GM23338 (cell line): ENCODE results near the gene PPP4R3A. TPM values are rescaled to one million over a fixed set of nuclear protein-coding genes. Genes with fewer than 3 reads are reported as not detected.

Experiments
- ATAC-seq: fragments of 200-7000 bp; cut with Tn5 transposase; 3 replicates; pipeline ENCODE4 v1.9.1; 2020
- DNase-seq: peaks from one replicate; pipeline ENCODE4 v3.0.0-alpha.2; 2015; ENCODE audit warnings: low spot score
- H2AFZ ChIP-seq: fragments of 200-600 bp; sonication (generic); 2 replicates; pipeline ENCODE4 v1.8.0; 2016; ENCODE audit warnings: antibody characterized with exemption, mild to moderate bottlenecking, moderate library complexity
- H3F3A ChIP-seq: fragments of 200-600 bp; sonication (generic); replicated peaks from 2 replicates; pipeline ENCODE4 v1.8.0; 2017; ENCODE audit warnings: antibody characterized with exemption, mixed run types, low read depth
- H3K27ac ChIP-seq: fragments of 200-600 bp; sonication (generic); 2 replicates; pipeline ENCODE4 v1.6.1; 2016; ENCODE audit warnings: low read depth
- H3K27me3 ChIP-seq: fragments of 200-600 bp; sonication (generic); 2 replicates; pipeline ENCODE4 v1.8.0; 2016; ENCODE audit warnings: mild to moderate bottlenecking, mixed run types, moderate library complexity; ENCODE audit not compliant: insufficient read depth
- H3K36me3 ChIP-seq: fragments of 200-600 bp; sonication (generic); 2 replicates; pipeline ENCODE4 v1.8.0; 2016; ENCODE audit warnings: mild to moderate bottlenecking; ENCODE audit not compliant: insufficient read depth
- H3K4me1 ChIP-seq: fragments of 200-600 bp; sonication (generic); 2 replicates; pipeline ENCODE4 v1.8.0; 2016; ENCODE audit warnings: mild to moderate bottlenecking, moderate library complexity; ENCODE audit not compliant: insufficient read depth
- H3K4me2 ChIP-seq: fragments of 200-600 bp; sonication (generic); 2 replicates; pipeline ENCODE4 v1.7.1; 2017; ENCODE audit warnings: mixed run types
- H3K4me3 ChIP-seq: fragments of 200-600 bp; sonication (generic); 2 replicates; pipeline ENCODE4 v1.6.1; 2016; ENCODE audit warnings: mixed run types
- H3K79me2 ChIP-seq: fragments of 200-600 bp; sonication (generic); replicated peaks from 2 replicates; pipeline ENCODE4 v1.8.0; 2017; ENCODE audit warnings: mild to moderate bottlenecking; ENCODE audit not compliant: insufficient read depth
- H3K9me2 ChIP-seq: fragments of 200-600 bp; sonication (generic); 2 replicates; pipeline ENCODE4 v1.8.0; 2017; ENCODE audit not compliant: insufficient read depth
- H4K20me1 ChIP-seq: fragments of 200-600 bp; sonication (generic); replicated peaks from 2 replicates; pipeline ENCODE4 v1.8.0; 2017; ENCODE audit warnings: mild to moderate bottlenecking; ENCODE audit not compliant: insufficient read depth
- H3K27ac Mint-ChIP-seq: 2 replicates; pipeline ENCODE4 v1.8.0; 2020; ENCODE audit warnings: inconsistent platforms, mild to moderate bottlenecking, moderate library complexity, mixed read lengths
- H3K27me3 Mint-ChIP-seq: 3 replicates; pipeline ENCODE4 v1.8.0; 2022; ENCODE audit warnings: low read depth, mild to moderate bottlenecking, moderate library complexity, mixed read lengths, inconsistent platforms; ENCODE audit not compliant: insufficient read depth, poor library complexity
- H3K36me3 Mint-ChIP-seq: 3 replicates; pipeline ENCODE4 v1.8.0; 2021; ENCODE audit warnings: low read depth, mild to moderate bottlenecking, inconsistent platforms, moderate library complexity, mixed read lengths
- H3K4me1 Mint-ChIP-seq: 3 replicates; pipeline ENCODE4 v1.8.0; 2020; ENCODE audit warnings: mild to moderate bottlenecking, inconsistent platforms, mixed read lengths
- H3K4me3 Mint-ChIP-seq: 3 replicates; pipeline ENCODE4 v1.8.0; 2021; ENCODE audit warnings: moderate library complexity, mild to moderate bottlenecking, inconsistent platforms, mixed read lengths
- H3K9me3 Mint-ChIP-seq: 3 replicates; pipeline ENCODE4 v1.8.0; 2020; ENCODE audit warnings: moderate library complexity, mild to moderate bottlenecking, inconsistent platforms, mixed read lengths
- CREB1 ChIP-seq: fragments of 250-450 bp; sonication (Bioruptor Pico); IDR thresholded peaks from 2 replicates; pipeline ENCODE4 v1.5.0; 2020; ENCODE audit warnings: low read depth, mild to moderate bottlenecking, moderate library complexity
- EZH2 ChIP-seq: fragments of 200-600 bp; sonication (generic); IDR thresholded peaks from one replicate; pipeline ENCODE4 v1.8.0; 2017; ENCODE audit warnings: antibody characterized with exemption, mild to moderate bottlenecking, low read depth; ENCODE audit not compliant: unreplicated experiment
- EZH2phosphoT487 ChIP-seq: fragments of 200-600 bp; sonication (generic); IDR thresholded peaks from one replicate; pipeline ENCODE4 v1.8.1; 2018; ENCODE audit warnings: antibody characterized with exemption; ENCODE audit not compliant: unreplicated experiment
- JUNB ChIP-seq: IDR thresholded peaks from one replicate; pipeline ENCODE4 v1.6.1; 2016; ENCODE audit warnings: antibody characterized with exemption; ENCODE audit not compliant: unreplicated experiment
- POLR2AphosphoS5 ChIP-seq: IDR thresholded peaks from 2 replicates; pipeline ENCODE4 v1.6.1; 2016; ENCODE audit warnings: antibody characterized with exemption, low read depth
- STAT1 ChIP-seq: IDR thresholded peaks from one replicate; pipeline ENCODE4 v1.6.1; 2016; ENCODE audit warnings: antibody characterized with exemption; ENCODE audit not compliant: unreplicated experiment
- ZNF331 ChIP-seq: fragments of 250-450 bp; sonication (Bioruptor Pico); IDR thresholded peaks from 2 replicates; pipeline ENCODE4 v1.5.0; 2020; ENCODE audit warnings: low read depth, mild to moderate bottlenecking, moderate library complexity
- ZNF462 ChIP-seq: fragments of 250-450 bp; sonication (Bioruptor Pico); IDR thresholded peaks from 2 replicates; pipeline ENCODE4 v1.5.0; 2020; ENCODE audit warnings: mild to moderate bottlenecking, moderate library complexity
- polyA plus RNA-seq: library from polyadenylated mRNA; unstranded; fragments of >200 nt; fragmentation: Nextera tagmentation; extraction: Ambion mirVana; gene quantifications from 2 replicates; pipeline ENCODE4 v1.2.1, GENCODE V29; 2016
- total RNA-seq: library from RNA; depleted of rRNA; stranded (reverse); fragments of >200 nt; shearing (Covaris generic); gene quantifications from 2 replicates; pipeline ENCODE4 v1.2.3, GENCODE V29; 2014
- TF ChIP-seq, protein P1 (sequence below): IDR thresholded peaks from one replicate; pipeline ENCODE4 v1.6.1; 2018; ENCODE audit warnings: antibody characterized with exemption; ENCODE audit not compliant: unreplicated experiment

The PPP4R3A gene
- total and polyA plus RNA-seq, 2 experiments from 2014 or later = 50.3 to 128 TPM

GRCh38 chr14:91477388-91477787, 32.7 kb downstream of the PPP4R3A start (continued):
- TF ChIP-seq ZNF462 (no peak), JUNB (no peak), STAT1 (no peak)

DNA sequence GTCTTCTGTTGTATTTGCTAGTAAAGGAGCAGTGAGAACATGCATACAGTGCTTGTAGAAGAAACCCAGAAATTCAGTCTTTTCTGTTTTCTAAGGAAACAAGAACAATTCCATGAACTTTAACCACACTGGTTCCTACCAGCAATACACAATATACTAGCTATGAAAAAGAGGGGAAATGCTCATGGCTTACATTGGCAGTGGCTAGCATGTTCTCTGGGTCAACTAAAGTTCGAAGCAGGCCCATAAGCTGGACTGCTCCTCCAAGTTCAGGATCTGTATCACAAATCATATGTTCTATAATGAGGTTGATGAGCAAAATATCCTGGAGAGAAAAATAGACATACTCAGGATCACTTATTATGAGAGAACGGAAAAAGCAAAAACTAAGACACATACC, 37.1 kb downstream of the PPP4R3A start:
- Mint-ChIP-seq H3K9me3 (no peaks in the 10 kb centered on the region), H3K4me3 (no peak overlapping the region), H3K4me1 (no peaks in the 10 kb centered on the region), H3K27ac (no peak overlapping the region), H3K27me3 (no peaks in the 10 kb centered on the region), H3K36me3 (peaks cover 93% of the 10 kb centered on the region)
- peaks cover 5% of the 10 kb centered on the region; the same call in 1 of the 2 replicates for H4K20me1 ChIP-seq
- no peak for TF ChIP-seq CREB1 (CRISPR knock-in tag)
- no peak for TF ChIP-seq EZH2
- H3K36me3 ChIP-seq = peaks cover 79% of the 10 kb centered on the region
- H3K4me1 ChIP-seq = no peaks in the 10 kb centered on the region
- DNase-seq = no peak
- no peaks in the 10 kb centered on the region for H3K27me3 ChIP-seq
- H2AFZ ChIP-seq = no peak overlapping the region
- H3K4me2 ChIP-seq = no peak overlapping the region
- ATAC-seq = no peak
- no peak overlapping the region for H3K4me3 ChIP-seq
- H3K9me2 ChIP-seq = no peaks in the 10 kb centered on the region
- H3K27ac ChIP-seq = no peak overlapping the region
- H3K79me2 ChIP-seq = peaks cover 15% of the 10 kb centered on the region
- H3F3A ChIP-seq = no peaks in the 10 kb centered on the region

DNA sequence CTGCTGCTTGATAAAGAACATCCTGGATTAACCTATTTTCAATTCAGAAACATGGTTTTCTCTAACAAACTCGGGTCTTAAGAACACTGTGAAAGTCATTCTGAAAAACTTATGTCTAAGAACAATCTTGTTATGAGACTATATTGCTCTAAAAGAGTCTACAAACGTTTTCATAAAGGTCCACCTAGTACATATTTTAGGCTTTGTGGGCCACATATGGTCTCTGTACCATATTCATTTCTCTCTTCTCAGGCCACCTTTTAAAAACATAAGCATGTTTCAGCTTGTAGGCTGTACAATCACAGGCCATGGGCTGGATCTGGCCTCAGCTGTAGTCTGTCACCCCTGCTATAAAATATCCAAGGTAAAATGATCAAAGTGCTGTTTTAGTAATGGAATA, 39.9 kb downstream of the PPP4R3A start:
- peaks cover 69% of the 10 kb centered on the region for H3K36me3 ChIP-seq
- no peak for ATAC-seq
- H3K4me1 Mint-ChIP-seq = no peaks in the 10 kb centered on the region
- H3F3A ChIP-seq = no peaks in the 10 kb centered on the region
- H2AFZ ChIP-seq = no peak overlapping the region
- no peaks in the 10 kb centered on the region for H3K9me3 Mint-ChIP-seq
- H3K27ac Mint-ChIP-seq = no peak overlapping the region
- H3K4me1 ChIP-seq = no peaks in the 10 kb centered on the region
- no peaks in the 10 kb centered on the region for H3K9me2 ChIP-seq
- H3K36me3 Mint-ChIP-seq = peaks cover 86% of the 10 kb centered on the region
- H3K4me2 ChIP-seq = no peak overlapping the region
- H3K27me3 ChIP-seq = no peaks in the 10 kb centered on the region
- no peak overlapping the region for H3K4me3 ChIP-seq
- peaks cover 5% of the 10 kb centered on the region; the same call in 1 of the 2 replicates for H4K20me1 ChIP-seq
- no peak overlapping the region for H3K27ac ChIP-seq
- H3K79me2 ChIP-seq = peaks cover 11% of the 10 kb centered on the region
- no peak overlapping the region for H3K4me3 Mint-ChIP-seq
- H3K27me3 Mint-ChIP-seq = no peaks in the 10 kb centered on the region
- no peak for DNase-seq
- TF ChIP-seq POLR2AphosphoS5 (no peak), STAT1 (no peak), EZH2phosphoT487 (no peak), CREB1 (CRISPR knock-in tag) (no peak), ZNF331 (no peak), EZH2 (no peak), JUNB (no peak)
- TF ChIP-seq, protein P1, sequence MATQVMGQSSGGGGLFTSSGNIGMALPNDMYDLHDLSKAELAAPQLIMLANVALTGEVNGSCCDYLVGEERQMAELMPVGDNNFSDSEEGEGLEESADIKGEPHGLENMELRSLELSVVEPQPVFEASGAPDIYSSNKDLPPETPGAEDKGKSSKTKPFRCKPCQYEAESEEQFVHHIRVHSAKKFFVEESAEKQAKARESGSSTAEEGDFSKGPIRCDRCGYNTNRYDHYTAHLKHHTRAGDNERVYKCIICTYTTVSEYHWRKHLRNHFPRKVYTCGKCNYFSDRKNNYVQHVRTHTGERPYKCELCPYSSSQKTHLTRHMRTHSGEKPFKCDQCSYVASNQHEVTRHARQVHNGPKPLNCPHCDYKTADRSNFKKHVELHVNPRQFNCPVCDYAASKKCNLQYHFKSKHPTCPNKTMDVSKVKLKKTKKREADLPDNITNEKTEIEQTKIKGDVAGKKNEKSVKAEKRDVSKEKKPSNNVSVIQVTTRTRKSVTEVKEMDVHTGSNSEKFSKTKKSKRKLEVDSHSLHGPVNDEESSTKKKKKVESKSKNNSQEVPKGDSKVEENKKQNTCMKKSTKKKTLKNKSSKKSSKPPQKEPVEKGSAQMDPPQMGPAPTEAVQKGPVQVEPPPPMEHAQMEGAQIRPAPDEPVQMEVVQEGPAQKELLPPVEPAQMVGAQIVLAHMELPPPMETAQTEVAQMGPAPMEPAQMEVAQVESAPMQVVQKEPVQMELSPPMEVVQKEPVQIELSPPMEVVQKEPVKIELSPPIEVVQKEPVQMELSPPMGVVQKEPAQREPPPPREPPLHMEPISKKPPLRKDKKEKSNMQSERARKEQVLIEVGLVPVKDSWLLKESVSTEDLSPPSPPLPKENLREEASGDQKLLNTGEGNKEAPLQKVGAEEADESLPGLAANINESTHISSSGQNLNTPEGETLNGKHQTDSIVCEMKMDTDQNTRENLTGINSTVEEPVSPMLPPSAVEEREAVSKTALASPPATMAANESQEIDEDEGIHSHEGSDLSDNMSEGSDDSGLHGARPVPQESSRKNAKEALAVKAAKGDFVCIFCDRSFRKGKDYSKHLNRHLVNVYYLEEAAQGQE = no peak
